ACC112 (cell line): ENCODE results near the gene STARD10.

ENCODE experiments used
- H2AFZ ChIP-seq: fragments of 200-600 bp; sonication (generic); one replicate; pipeline ENCODE4 v1.6.0; 2017; ENCODE audit warnings: antibody characterized with exemption, low read length; ENCODE audit not compliant: unreplicated experiment
- H3K27ac ChIP-seq: fragments of 200-600 bp; sonication (generic); 2 replicates; pipeline ENCODE4 v1.5.1; 2014; ENCODE audit warnings: low read depth, mild to moderate bottlenecking, antibody characterized with exemption, low read length, moderate library complexity
- H3K27me3 ChIP-seq: fragments of 200-600 bp; sonication (generic); 2 replicates; pipeline ENCODE4 v1.6.1; 2014; ENCODE audit warnings: mild to moderate bottlenecking, antibody characterized with exemption, low read length, moderate library complexity, mixed read lengths; ENCODE audit not compliant: insufficient read depth
- H3K36me3 ChIP-seq: fragments of 200-600 bp; sonication (generic); 2 replicates; pipeline ENCODE4 v1.6.1; 2016; ENCODE audit warnings: mild to moderate bottlenecking, antibody characterized with exemption, low read length, moderate library complexity, mixed read lengths; ENCODE audit not compliant: insufficient read depth
- H3K4me1 ChIP-seq: fragments of 200-600 bp; sonication (generic); one replicate; pipeline ENCODE4 v1.6.1; 2016; ENCODE audit warnings: low read length, mixed read lengths; ENCODE audit not compliant: insufficient read depth, unreplicated experiment, control insufficient read depth
- H3K4me3 ChIP-seq: fragments of 200-600 bp; sonication (generic); 2 replicates; pipeline ENCODE4 v1.5.1; 2014; ENCODE audit warnings: mild to moderate bottlenecking, low read depth, low read length
- H3K79me2 ChIP-seq: fragments of 200-600 bp; sonication (generic); one replicate; pipeline ENCODE4 v1.6.0; 2016; ENCODE audit warnings: low read length; ENCODE audit not compliant: control insufficient read depth, unreplicated experiment, insufficient read depth

The STARD10 gene, protein sequence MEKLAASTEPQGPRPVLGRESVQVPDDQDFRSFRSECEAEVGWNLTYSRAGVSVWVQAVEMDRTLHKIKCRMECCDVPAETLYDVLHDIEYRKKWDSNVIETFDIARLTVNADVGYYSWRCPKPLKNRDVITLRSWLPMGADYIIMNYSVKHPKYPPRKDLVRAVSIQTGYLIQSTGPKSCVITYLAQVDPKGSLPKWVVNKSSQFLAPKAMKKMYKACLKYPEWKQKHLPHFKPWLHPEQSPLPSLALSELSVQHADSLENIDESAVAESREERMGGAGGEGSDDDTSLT

DNA sequence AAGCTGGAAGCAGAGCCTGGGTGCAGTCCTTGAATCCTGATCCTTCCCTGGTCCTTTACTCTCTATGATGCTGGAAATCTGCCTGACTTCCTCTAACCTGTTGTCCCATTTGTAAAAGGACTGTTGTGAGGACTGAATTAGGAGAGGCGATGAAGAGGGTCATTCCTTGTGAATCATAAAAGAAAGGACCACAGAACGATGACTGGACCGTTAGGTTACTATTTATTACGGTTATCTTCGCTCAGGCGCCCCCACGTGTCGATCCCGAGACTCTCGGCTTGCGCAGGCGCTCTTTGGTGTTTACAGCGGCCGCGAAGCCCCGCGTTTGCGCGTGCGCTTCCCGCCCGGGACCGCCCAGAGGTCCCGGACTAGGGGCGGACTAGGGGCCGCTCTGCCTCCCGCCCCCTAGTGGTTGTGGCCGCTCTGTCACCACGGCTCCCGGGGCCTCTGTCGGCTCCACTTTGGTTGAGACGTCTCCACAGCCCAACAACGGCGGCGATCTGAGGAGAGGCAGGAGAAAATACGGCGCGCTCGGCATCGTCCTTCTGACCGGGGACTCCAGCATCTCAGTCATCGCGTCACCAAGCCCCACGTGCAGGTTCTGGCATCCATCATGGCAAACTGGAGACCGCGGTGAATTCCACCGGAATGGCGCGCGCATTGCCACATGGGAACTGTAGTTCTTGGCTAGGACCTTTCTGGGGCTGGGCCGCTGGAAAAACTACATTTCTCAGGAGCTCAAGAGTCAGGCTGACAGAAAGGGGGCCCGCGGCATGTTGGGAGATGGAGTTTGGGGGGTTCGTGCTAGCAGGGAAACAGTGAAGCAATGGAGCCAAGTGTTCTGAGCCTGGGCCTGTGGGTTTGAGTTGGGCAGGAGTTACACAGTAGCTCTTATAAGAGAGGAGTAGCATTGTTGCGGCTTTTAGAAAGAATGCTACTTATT, at the start of gene STARD10:
Gene STARD10 (minus strand): TSS at position 623 of the 943 bp plus-strand sequence. CDS start 12,866 bp downstream, outside the sequence.
- H3K4me3 ChIP-seq: peak within 1 kb of the TSS; percentile 92
- no peaks in the 10 kb centered on the region for H3K27me3 ChIP-seq
- H3K27ac ChIP-seq: peak within 1 kb of the TSS; percentile 66
- H3K4me1 ChIP-seq: peaks cover 23% of the 10 kb centered on the region
- no peaks in the 10 kb centered on the region for H3K79me2 ChIP-seq
- H3K36me3 ChIP-seq: no peaks in the 10 kb centered on the region
- peak within 1 kb of the TSS; percentile 99 for H2AFZ ChIP-seq

- H3K4me1 ChIP-seq: peaks cover 23% of the 10 kb centered on the region
- no peak overlapping the region for H3K27ac ChIP-seq
- no peaks in the 10 kb centered on the region for H3K36me3 ChIP-seq
These were observed 48.9 kb upstream of the STARD10 start for GRCh38 chr11:72842653-72843330.

GRCh38 chr11:72842126-72842525, 48.3 kb upstream of the STARD10 start:
- no peak overlapping the region for H2AFZ ChIP-seq
- peaks cover 25% of the 10 kb centered on the region for H3K4me1 ChIP-seq
- H3K36me3 ChIP-seq: no peaks in the 10 kb centered on the region
- no peak overlapping the region for H3K27ac ChIP-seq
- H3K4me3 ChIP-seq: no peak overlapping the region
- no peaks in the 10 kb centered on the region for H3K79me2 ChIP-seq
- no peaks in the 10 kb centered on the region for H3K27me3 ChIP-seq

More at GRCh38 chr11:72842653-72843330, 48.9 kb upstream of the STARD10 start:
- Histone ChIP-seq H3K27me3 (no peaks in the 10 kb centered on the region), H3K4me3 (no peak overlapping the region), H2AFZ (no peak overlapping the region), H3K79me2 (no peaks in the 10 kb centered on the region)

GRCh38 chr11:72841397-72841796, 47.5 kb upstream of the STARD10 start:
- Histone ChIP-seq H3K27me3 (no peaks in the 10 kb centered on the region), H3K27ac (no peak overlapping the region), H3K4me1 (peaks cover 26% of the 10 kb centered on the region), H3K79me2 (no peaks in the 10 kb centered on the region), H2AFZ (no peak overlapping the region), H3K36me3 (no peaks in the 10 kb centered on the region), H3K4me3 (no peak overlapping the region)

- Histone ChIP-seq H3K27ac (peak overlapping the region; percentile 53), H2AFZ (peak overlapping the region; percentile 27), H3K4me3 (peak overlapping the region; percentile 21; the same call in 1 of the 2 replicates), H3K79me2 (no peaks in the 10 kb centered on the region), H3K27me3 (no peaks in the 10 kb centered on the region), H3K36me3 (no peaks in the 10 kb centered on the region), H3K4me1 (peaks cover 32% of the 10 kb centered on the region)
These were observed 46.9 kb upstream of the STARD10 start for GRCh38 chr11:72840780-72841179.

GRCh38 chr11:72838691-72839305, 45.0 kb upstream of the STARD10 start:
- Histone ChIP-seq H3K27ac (peak overlapping the region; percentile 20), H3K36me3 (no peaks in the 10 kb centered on the region), H2AFZ (no peak overlapping the region), H3K4me3 (no peak overlapping the region), H3K79me2 (no peaks in the 10 kb centered on the region), H3K27me3 (no peaks in the 10 kb centered on the region), H3K4me1 (peaks cover 33% of the 10 kb centered on the region)

DNA sequence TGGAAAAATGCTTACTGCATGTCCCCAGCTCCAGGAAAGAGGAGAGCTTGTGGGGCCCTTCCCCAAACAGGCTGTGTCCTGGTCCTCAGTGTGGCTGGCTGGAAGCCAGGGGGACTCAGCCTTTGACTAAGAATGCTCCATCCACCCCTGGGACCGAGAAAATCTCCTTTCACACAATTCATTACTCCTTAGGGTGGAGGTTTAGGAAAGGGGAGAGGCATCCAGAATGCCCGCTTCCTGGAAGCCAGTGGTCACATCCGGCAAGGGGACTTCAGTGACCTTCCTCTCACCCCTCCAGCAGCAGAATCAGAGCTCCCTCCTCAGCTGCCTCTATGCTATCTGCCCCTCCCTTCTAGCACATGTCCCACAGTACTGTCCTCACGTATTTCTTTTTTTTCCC, 42.3 kb upstream of the STARD10 start:
- Histone ChIP-seq H3K27ac (no peak overlapping the region), H3K79me2 (no peaks in the 10 kb centered on the region), H3K27me3 (no peaks in the 10 kb centered on the region), H2AFZ (no peak overlapping the region), H3K36me3 (no peaks in the 10 kb centered on the region), H3K4me3 (no peak overlapping the region), H3K4me1 (peaks cover 33% of the 10 kb centered on the region)

DNA sequence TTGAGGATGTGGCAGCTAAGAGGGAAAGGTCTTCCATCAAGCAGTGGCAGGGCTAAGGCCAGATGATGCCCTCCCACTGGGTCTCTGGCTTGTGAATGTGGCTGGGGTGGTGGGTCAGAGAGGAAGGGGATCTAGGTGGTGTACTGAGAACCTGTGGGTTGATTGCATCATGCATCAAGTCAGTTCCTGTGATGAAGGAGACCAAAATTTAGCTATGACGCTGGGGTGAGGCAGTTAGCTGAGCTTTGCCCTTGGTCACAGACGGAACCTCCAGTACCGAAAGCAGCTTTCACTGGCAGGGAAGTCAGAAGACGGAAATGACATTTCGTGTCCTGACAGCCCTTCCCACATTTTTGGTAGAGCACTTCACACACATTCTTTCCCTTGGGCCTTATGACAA, 41.1 kb upstream of the STARD10 start:
- Histone ChIP-seq H3K4me1 (peaks cover 21% of the 10 kb centered on the region), H3K4me3 (no peak overlapping the region), H3K27me3 (no peaks in the 10 kb centered on the region), H3K36me3 (no peaks in the 10 kb centered on the region), H2AFZ (no peak overlapping the region), H3K79me2 (no peaks in the 10 kb centered on the region), H3K27ac (no peak overlapping the region)

DNA sequence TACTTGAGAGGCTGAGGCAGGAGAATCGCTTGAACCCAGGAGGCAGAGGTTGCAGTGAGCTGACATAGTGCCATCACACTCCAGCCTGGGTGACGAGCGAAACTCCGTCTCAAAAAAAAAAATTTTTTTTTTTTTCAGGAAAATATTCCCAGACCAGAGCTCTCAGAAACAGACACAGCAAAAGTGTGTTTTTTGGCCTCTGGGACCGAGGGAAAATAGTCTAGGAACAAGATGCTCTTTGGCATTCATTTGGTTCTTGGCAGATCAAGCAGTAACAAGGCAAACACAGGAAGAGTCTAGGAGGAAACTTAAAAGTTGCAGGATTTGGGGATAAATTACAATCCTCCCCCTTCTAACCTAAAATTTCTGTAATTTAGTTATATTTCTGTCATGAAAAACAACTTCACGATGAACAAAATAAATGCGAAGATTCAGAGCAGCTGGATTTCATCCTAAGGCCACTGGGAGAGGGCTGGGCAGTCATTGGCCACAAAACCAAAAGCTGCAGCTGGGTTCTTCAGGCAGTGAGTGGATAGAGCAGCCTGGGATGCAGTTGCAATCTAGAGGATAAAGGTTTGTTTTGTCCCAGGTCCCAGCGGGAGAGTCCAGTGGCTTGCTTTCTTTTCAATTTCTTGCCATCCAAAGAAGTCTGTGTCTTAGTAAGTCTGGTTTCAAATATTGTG, 40.1 kb upstream of the STARD10 start:
- Histone ChIP-seq H3K27me3 (no peaks in the 10 kb centered on the region), H3K27ac (no peak overlapping the region), H3K4me1 (peaks cover 21% of the 10 kb centered on the region), H3K4me3 (no peak overlapping the region), H2AFZ (no peak overlapping the region), H3K79me2 (no peaks in the 10 kb centered on the region), H3K36me3 (no peaks in the 10 kb centered on the region)
